Transverse colon (tissue), 4 donors: ENCODE data around the gene PPRC1.
A peak's percentile ranks its signal among the peaks of the same experiment; 100 is the strongest.

Experiments used
- CTCF ChIP-seq, 5 experiments: fragments of 200-600 bp in 3 of 5; fragments of 450-650 bp in 2 of 5; sonication (generic) in 3 of 5; IDR thresholded peaks; 1 replicate in 2 of 5; 2 replicates in 3 of 5; pipeline ENCODE4 v1.5.1; 2016 to 2017; ENCODE audit warnings: antibody characterized with exemption in 5 of 5, inconsistent platforms in 3 of 5, mild to moderate bottlenecking in 2 of 5, moderate library complexity in 1 of 5
- EP300 ChIP-seq: sonication (generic); formaldehyde crosslinking; IDR thresholded peaks from one replicate; pipeline ENCODE4 v1.6.1; 2017; ENCODE audit warnings: antibody characterized with exemption, low read depth
- POLR2A ChIP-seq: fragments of 450-650 bp; IDR thresholded peaks from one replicate; pipeline ENCODE4 v1.6.1; 2016; ENCODE audit warnings: antibody characterized with exemption, mild to moderate bottlenecking, moderate library complexity
- POLR2AphosphoS5 ChIP-seq, 3 donors: sonication (generic); formaldehyde crosslinking; IDR thresholded peaks; one replicate each; pipeline ENCODE4 v1.6.1; 2016; ENCODE audit warnings: antibody characterized with exemption in 3 of 3

- peak; percentile 91 to 99 (median 96) for TF ChIP-seq CTCF (IDR thresholded peaks at IDR 0.05)
- TF ChIP-seq POLR2A, result peak; percentile 77
- TF ChIP-seq POLR2AphosphoS5 (IDR thresholded peaks at IDR 0.05), result peak; percentile 78 to 91 (median 90)
- TF ChIP-seq EP300, result no peak
These were observed at the start of gene PPRC1 for GRCh38 chr10:102132563-102133372.
